ENCODE measurements around the gene RAB24.
A peak's percentile ranks its signal among the peaks of the same experiment; 100 is the strongest.

Gene RAB24

DNA sequence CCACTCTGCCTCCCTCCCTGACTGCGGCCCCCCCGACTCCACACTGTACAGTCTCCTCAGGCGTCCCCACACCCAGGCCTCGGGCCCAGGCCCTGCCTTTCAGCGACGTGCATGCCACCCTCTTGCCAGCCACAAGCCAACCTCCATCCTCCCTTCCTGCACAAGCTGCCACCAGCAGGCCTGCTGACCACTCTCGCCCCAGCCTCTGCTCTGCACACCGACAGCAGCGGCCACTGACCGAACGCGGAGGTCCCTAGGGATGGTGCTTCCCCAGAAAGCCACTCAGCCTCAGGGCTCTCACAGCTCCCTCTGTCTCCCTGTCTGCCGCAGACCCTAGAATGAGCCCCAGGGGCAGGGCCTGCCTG, 29.4 kb upstream of the RAB24 start:
- no peak for DNase-seq

DNA sequence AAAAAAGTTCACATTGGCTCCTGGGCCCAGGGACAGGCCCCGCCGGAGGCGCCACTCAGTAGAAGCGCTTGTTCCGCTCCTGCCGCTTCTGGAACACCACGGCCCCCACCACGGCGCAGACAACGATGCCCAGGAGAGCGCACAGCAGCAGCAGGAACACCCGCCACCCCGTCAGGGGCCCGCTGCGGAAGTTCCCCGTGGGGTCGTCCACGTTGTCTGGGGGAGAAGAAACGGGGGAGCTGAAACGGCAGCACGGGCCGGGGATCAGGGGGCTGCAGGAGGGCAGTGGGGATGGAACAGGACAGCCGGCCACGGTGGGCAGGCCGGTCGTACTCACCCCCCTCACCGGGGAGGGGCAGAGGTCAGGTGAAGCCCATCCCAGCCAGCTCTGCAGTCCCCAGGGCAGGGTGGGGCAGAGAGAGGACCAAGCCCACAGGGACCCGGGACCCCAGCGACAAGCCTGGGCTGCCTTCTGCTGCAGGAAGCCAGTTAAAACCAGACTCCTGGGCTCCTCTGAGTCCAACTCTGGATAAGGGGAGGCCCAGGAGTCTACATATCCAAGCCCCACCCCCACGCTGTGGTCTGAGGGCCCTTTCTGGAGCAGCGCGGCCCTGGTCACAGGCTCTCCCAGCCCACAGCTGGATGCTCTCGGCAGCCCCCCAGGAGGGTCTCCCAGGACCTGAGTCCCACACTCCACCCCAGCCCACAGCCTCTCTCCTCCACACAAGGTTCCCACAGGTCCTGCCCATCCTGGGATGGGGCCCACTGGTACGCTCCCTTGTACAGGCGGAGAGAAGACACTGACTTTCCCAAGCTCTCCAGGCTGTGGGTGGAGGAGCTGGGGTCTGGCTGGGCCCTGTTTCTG, 28.7 kb upstream of the RAB24 start:
- no peak for DNase-seq

DNA sequence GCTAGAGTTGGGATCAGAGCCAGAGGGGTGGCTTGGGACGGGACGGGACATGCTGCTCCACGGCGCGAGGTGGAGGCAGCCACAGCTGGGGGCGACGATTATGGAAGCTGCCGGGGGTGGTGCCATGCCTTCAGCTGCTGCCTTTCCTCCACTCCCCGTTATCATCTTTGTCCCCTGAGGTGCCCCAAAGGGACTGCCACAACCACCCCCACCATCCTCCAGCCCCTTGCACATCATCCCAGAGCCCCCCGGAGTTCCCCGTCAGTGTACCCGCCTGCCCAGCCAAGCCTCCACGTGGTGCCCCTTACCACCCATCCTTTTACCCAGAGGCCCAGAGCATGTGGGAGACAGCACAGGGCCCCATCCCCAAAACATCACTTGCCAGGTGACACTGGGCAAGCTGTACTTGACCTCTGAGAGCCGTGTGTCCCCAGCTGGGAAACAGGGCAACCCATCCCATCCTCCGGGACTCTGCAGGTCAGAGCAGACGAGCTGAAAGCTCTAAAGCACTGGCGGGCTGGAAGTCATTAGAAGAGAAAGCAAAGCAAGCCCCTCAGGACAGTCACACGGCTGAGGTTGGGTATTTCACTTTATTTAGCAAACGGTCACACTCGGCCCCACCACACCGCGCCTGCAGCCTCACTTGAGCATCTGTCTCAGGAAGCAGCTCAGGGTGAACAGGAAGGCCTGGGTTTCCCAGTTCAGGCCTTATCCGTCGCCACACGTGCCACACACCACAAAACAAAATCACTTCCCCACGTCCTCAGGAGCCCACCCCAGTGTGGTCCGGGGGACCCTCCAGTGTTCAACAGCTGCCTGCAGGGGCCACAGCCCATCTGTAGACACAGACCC, 27.7 kb upstream of the RAB24 start:
- no peak for DNase-seq

DNA sequence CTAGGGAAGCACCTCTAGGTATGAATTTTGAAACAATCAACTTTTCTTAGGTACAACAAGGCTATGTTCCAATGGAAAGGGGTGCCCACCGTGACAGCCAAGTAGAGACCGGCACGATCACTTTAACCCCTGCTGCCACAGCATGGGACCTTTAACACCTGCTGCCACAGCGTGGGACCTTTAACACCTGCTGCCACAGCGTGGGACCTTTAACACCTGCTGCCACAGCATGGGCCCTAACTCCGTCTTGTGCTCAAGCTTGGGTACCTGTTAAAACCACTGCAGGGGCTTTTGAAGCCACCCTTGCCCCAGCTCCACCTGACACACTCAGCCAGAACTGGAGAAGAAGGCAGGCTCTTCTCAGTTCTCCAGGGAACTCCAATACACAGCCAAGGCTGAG, 26.4 kb upstream of the RAB24 start:
- no peak for DNase-seq

DNA sequence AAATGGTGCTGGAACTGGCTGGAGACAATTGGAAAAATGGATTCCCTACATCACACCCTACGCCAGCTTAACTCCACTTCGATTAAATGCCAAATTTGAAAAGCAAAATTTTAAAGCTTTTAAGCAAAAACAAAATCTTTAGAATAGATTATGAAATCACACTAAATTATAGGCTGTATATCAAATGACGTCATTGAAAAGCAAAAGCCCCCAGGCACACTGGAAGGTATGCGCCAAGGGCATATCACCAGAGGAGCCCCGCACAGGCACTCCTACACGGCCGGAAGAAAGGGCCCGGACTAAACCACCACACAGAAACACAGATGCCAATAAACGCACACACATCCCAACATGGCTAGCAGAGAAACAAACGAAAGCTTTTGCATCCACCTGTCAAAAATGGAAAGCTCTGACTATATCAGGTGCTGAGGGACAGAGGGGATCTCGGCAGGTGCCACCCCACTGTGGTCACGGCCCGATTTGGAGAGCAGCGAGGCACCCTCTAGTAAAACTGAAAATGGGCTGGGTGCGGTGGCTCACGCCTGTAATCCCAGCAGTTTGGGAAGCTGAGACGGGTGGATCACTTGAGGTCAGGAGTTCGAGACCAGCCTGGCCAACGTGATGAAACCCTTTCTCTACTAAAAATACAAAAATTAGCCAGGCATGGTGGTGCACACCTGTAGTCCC, 25.2 kb upstream of the RAB24 start:
- DNase-seq: no peak

DNA sequence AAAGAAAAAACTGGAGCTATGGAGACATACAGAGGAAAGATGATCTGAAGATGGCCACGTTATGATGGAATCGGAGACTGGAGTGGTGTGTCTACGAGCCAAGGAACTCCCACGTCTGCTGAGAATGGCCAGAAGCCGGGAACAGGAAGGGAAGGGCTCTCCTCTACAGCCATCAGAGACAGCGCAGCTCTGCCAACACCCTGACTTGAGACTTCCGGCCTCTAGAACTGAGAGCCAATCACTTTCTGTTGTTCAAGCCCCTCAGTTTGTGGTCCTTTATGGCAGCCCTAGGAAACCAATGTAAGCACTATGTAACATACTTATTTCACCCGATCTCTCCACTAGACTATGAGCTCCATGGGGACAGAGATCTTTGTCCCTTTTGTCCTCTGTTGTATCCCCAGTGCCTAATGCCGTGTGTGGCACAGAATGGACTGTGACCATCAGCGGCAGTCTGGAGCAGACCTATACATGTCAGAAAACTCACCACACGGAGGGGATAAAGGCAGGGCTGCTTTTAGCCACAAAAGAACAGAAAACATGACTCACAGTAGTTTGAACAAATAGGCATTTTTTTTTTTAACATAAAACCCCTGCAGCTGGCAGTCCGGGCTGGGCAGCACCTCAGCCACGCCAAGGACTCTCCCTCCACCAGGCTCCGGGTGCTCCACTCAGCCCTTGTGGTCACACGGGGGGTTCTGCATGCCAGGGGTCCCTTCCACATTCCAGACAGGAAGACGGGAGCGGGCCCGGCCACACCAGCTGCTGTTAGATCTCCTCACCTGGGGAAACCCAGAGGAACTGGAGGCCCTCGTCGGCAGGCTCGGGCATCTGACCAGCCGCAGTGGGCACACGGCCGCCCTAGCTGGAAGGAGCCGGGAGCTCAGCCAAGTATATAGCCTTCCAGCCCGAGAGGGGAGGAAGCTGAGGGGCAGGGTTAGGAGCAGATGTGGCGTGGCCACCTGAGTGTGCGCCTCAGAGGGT, 24.3 kb upstream of the RAB24 start:
- no peak for DNase-seq

DNA sequence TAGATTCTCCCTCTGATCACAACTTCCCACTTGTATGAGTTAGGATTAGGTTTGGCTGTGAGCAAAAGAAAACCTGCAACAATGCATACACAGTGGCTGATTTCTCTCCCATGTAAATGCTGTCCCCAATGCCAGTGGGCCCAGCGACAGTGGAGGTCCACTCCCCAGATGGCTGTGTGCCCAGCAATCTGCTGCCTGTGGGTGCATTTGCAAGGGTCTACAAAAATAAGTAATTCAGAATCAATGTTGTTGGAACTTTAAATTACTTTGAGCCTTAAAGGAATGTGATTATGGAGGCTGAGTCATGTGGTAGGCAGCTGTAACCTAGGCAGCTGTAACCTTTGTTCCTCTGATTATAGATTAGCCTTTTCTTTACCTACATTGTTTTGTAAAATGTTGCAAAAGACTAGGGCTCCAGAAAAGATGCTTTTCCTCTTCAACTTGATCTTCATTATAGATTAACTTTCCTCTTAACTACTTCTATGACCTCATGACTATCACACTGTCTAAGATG, 22.4 kb upstream of the RAB24 start:
- no peak for DNase-seq

DNA sequence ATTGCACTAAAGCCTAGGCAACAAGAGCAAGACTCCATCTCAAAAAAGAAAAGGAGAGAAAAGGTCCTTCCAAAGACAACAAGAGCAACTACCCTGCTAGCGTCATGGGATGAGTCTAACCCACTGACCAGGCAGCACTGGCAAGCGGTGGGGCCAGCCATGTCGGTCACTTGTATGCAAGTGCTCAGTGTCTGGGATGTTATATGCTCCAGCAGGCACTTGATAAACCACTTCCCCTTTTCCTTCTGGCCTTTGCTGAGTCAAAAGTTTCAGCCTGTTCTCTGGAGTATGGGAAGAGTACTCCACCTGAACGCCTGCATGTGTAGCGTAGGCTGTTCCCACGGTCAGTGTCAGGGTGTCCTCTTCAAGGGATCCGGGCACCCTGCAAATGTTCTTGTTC, 17.4 kb upstream of the RAB24 start:
- DNase-seq: no peak

DNA sequence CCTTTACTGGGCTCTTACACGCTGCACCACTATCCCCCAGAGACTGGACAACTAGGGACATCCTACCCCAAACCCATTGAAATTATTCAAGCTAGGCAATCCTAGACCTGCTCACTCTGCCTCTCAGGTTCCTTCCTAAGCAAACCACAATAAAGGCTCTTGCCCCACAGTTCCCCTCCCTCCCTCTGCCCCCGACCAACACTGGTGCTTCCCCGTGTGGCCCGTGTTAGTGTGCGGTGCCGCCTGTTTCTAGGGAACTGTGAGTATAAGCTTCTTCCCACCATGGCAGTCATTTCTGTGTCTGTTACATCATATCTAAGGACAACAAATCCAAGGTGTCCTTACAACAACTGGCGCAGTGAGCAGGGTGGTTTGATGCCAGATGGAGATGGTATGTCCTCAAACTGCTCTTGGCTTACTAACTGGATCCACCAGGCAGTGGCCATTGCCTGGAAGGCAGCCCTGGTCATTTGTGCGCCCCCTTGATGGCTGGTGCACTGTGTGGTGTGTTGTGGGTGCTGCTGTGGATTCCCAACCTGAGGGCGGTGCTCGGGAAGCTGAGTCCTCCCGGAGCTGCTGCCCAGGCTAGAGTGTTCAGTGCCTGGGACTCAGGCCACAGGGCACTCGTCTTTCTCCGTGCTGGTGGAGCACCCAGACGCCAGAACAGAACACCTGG, 16.5 kb upstream of the RAB24 start:
- DNase-seq: no peak

DNA sequence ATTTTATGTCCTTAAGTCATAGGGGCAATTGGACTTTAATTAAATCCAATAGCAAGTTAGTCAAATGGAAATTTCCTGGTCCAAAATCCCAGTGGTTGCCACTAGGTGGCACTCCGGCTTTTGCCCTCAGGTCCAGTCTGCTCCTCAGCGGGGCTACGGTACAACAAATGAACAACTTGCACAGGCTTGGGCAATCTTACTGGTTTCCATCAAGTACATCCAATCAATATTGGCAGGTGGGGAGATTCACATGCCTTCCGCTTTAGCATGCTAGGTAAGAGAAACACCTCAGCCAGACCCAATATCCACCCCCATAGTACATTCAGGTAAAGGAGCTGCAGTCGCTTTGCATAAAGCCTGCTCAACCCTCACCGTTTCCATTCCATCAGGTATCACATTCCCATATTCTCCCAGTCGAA, 14.4 kb upstream of the RAB24 start:
- DNase-seq: peak; percentile 68

DNA sequence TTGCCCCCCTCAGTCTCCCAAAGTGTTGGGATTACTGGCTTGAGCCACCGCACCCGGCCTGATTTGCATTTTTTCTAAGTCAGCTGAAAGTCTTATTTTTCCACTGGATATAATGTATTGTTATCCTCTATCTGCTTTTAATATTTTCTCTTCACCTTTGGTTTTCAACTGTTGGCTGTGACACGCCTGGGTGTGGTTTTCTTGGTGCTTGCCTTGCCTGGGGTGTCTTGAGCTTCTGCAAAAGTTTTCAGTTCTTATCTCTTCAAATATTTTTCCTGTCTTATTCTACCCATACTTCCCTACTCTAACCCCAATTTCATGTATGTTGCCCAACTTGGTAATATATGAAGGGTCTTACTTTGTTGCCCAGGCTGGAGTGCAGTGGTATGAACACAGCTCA, 12.5 kb upstream of the RAB24 start:
- DNase-seq: no peak

DNA sequence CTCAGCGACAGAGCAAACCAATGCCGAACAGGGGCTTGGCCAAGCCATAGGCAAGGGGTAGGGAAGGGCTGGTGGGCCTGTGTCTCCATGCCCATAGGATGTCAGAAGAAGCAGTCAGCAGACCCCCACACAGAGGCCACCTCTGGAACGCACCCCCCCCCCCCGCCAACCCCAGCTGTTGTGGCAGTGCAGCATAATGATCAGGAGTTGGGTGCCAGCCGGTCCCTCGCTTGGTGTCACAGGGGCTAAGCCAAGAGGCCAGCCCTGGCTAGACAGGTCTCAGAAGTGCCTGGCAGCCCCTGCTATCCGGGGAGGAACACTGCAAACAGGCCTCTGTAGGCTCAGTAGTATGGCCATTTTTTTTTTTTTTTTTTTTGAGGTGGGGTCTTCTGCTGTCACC, 11.9 kb upstream of the RAB24 start:
- no peak for DNase-seq

DNA sequence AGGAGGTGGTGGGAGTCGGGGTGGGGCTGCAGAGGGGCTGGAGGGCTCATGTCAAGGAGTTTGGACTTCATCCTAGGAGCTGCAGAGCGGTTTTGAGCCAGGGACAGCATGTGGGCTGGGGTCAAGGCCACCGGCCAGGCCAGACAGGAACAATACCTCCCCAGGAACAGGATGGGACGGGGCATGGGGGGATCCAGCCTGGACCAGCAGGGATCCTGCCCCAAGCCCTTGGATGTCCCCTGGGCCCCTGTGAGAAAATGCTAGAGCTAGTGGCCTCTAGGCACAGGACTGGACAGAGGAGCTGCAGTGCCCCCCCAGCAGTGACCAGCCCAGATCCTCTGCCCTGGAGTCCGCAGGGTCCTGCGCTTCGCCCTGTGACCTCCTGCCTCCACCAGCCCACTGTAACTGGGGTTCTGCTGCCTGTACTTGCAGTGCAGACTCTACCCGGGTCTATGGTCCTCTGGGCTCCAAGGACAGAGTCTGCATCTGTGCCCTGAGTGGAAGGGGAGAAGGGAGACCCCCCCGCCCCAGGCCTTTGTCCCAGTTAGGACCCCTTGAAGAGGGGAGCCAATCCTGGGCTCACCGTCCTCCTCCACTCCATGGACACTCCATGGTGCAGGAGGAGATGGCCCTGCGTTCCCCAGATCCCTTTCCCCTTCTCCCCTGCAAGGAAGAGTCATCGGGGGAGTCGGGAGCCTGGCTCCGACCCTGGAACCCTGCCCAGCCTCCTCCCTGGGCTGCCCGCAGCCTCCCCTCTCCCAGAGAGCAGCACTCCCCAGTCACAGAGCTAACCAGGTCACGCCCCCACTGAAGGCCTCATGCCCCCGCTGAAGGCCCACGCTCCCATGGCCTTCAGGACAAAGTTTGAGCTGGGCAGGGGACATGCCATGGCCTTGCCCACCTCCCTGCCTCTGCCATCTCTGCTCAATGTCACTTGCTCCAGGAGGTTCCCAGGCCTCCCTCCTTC, 11.1 kb upstream of the RAB24 start:
- no peak for DNase-seq

DNA sequence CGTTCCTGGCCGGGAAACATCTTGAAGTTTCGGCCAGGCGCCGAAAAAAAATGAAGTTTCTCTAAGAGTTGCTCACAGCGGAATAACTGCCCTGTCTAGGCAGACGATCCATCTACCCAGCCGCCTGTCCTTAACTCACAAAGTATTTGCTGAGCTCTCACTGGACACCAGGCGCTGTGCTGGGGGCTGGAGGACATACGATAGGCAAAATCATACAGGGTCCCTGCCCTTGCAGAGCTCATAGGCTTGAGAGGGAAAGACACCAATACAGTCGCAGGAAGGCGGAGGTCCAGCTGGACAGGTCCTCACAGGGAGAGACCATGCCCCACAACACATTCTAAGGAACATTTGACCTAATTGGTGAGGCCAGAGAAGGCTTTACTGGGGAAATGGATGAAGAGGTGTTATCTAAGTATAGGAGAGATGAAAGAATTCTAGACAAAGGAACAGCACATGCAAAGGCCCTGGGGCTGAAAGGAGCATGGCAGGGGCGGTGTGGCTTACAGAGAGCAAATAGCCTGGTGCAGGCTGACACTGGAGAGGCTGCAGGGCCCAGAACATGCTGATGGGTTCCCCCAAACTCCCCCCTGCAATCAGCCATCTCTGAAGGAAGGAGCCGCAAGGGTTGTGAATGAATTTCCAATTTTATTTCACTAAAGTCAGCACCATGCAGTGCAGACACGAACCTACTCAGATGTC, 10.2 kb upstream of the RAB24 start:
- no peak for DNase-seq

DNA sequence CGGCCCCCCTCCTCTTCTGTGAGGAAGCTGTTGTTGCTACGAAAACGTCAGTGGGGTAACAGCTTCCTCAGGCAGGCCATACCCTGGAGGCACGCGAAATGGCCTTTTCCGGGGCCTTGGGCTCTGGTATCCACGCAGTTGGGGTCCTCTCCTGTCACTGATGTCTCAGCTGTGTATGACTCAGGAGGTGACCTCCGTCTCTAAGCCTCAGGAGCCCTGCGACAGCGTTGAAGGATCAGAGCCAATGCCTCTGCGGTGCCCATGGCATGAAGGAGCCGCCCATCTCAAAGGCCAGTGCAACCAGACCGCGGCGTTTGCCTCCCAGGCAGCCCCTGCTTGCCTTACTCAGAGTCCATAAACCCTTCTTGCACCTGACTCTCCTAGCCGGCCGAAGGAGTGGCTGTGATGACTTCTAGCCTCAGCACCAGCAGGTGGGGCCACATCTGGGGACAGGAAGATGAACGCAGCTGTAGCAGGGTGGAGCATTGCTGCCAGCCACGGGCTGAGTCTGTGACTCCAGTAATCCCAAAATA, 9.2 kb upstream of the RAB24 start:
- peak; percentile 19 for DNase-seq

DNA sequence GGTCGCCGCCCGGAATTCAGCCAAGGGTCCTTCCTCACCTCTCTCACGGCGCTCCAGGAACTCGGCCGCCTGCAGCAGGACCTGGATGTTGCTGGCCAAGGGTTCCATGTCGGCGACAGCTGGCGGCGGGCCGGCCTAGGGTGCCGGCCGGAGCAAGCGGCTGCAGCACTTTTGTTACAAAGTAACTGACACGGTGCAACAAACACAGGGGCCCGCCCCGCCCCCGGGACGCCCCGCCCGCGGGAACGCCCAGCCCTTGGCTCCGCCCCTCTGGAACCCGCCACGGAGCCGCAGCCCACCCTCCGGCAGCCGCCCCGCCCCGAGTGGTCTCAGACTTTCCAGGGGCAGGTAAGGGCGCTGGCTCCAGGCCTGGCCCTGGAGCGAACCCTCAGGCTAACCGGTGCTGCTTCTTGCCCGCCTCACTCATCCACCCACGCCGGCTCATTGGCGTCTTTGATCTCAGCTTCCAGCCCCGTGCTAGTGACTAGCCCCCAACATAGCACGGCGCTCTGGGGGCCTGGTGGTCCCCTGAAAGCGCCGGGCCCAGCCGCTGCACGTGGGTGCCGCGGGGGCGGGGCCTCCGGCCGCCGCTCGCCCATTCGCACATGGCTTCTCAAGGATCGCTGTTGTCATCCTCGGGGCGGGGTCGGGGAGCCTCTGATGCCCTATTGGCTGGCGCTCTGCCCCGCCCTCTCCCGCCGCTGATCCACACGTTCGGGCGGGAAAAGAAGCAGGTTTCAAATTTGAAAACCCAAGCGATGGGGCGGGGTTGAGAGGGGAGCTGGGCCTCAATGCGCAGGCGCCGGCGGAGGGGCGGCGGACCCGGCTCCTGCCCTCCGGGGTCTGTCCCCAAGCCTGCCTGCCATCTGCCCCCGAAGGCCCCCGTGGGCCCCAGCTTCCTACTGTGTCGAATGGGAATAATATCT, 8.5 kb upstream of the RAB24 start, which contains the start of gene MXD3:
TSS of gene MXD3 (minus strand) at position 176 of the 926 bp plus-strand sequence. CDS start at position 108, 68 bp downstream.
- peak; percentile 96 for DNase-seq

DNA sequence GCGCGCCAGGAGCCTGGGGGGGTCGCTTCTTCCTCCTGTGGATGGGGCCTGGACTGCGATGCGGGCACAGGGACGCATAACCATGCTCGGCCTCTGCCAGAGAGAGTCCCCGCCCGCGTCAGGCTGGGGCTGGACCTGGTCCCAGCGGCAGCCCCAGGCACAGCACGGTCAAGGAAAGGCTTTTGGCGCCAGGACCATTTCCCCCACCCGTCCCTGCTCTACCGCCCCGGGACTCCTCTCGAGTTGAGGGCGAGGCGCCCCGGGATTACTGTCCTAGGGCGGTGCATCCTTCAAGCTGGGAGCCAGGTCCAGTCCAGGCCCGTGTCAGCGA, 7.8 kb upstream of the RAB24 start:
- no peak for DNase-seq

Data from fibroblast of skin of scalp (primary cell).